ENCODE results near the gene DNMT1.

Gene DNMT1

DNA sequence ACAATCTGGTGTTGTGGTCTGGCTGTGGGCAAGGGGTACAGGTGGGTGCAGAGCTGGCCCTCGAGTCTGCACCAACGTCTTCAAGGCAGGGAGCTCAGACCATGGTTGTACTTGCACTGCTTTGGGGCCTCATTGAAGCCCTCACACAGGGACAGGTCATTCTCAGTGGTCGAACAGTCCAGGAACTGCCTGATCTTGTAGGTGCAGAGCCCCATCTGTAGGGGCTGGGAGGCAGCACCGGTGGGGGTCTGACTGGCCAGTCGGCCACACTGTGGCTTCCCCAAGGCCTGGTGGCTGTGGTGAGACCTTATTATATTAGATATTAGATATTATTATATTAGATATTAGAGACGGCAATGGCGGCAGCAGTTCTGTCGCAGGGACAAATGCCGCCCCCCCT lies 22.3 kb upstream of the DNMT1 start:
- no peak for DNase-seq (ENCODE audit: insufficient read length, low spot score)
- TF ChIP-seq, protein P1, sequence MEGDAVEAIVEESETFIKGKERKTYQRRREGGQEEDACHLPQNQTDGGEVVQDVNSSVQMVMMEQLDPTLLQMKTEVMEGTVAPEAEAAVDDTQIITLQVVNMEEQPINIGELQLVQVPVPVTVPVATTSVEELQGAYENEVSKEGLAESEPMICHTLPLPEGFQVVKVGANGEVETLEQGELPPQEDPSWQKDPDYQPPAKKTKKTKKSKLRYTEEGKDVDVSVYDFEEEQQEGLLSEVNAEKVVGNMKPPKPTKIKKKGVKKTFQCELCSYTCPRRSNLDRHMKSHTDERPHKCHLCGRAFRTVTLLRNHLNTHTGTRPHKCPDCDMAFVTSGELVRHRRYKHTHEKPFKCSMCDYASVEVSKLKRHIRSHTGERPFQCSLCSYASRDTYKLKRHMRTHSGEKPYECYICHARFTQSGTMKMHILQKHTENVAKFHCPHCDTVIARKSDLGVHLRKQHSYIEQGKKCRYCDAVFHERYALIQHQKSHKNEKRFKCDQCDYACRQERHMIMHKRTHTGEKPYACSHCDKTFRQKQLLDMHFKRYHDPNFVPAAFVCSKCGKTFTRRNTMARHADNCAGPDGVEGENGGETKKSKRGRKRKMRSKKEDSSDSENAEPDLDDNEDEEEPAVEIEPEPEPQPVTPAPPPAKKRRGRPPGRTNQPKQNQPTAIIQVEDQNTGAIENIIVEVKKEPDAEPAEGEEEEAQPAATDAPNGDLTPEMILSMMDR (IDR thresholded peaks at IDR 0.05; ENCODE audit: insufficient read depth, missing control alignments) = no peak
- FAIRE-seq = no peak

DNA sequence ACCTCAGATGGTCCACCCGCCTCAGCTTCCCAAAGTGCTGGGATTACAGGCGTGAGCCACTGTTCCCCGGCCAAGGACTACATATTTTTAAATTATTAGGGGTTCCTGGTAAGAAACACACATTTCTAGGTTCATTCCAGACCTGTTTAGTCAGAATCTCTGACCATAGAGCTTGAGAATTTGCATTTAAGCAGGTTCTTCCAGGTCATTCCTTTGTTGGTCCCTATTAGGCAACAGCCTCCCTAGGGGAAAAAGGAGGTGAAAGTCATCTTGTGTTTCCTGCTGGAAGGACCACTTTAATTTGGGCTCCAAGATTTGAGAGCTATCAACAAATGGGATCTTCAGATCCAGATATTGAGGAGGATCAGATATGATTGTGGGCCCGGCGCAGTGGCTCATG lies 20.0 kb upstream of the DNMT1 start:
- FAIRE-seq (no peak), DNase-seq (ENCODE audit: insufficient read length, low spot score) (no peak)
- TF ChIP-seq, protein P1 (IDR thresholded peaks at IDR 0.05; ENCODE audit: insufficient read depth, missing control alignments) = no peak

DNA sequence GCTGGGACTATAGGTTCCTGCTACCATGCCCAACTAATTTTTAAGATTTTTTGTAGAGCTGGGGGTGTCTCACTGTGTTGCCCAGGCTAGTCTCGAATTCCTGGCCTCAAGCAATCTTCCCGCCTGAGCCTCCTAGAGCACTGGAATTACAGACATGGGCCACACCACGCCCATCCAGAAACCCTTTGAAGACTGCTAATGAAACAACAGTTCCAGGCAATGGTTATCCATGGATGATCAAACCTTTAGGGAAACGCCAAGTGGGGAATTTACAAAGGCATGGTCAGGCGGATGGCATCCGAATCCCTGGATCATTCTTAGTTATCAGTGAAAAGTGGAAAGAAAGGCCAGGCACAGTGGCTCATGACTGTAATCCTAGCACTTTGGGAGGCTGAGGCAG lies 16.9 kb upstream of the DNMT1 start:
- no peak for FAIRE-seq
- no peak for DNase-seq (ENCODE audit: insufficient read length, low spot score)
- TF ChIP-seq, protein P1 (IDR thresholded peaks at IDR 0.05; ENCODE audit: insufficient read depth, missing control alignments) = no peak

DNA sequence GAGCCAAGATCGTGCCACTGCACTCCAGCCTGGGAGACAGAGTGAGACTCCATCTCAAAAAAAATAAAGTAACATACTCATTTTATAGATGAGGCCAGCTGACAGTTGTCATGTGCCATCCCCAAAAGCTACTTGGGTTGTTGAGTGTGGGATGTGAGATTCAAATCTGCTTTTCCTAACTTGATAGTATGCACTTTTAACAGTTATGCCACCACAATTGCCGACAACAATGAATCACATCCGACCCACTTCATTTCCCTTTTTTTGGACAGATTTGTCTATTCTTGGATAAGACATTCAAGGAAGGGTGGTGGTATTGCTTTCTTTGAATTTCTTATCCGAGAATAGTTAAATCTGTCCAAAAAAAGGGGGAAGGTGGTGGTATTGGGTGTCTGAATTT lies 16.3 kb upstream of the DNMT1 start:
- TF ChIP-seq, protein P1 (IDR thresholded peaks at IDR 0.05; ENCODE audit: insufficient read depth, missing control alignments) = no peak
- FAIRE-seq (no peak), DNase-seq (ENCODE audit: insufficient read length, low spot score) (no peak)

DNA sequence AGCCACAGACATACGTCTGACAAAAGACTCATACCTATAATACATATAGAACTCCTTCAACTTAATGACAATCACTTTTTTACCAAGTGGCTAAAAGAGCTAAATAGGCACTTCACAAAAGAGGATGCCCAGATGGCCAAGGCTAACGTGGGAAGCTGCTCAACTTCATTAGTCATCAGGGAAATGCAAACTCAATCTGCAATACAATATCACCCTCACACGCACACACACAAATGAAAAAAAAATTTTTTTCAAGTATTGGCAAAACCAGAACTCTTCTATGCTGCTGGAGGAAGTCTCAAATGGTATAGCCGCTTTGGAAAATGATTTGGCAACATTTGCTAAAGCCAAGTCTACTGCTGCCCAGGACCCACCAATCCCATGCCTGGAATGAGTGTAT lies 14.6 kb upstream of the DNMT1 start:
- DNase-seq (ENCODE audit: insufficient read length, low spot score) (no peak), FAIRE-seq (no peak)
- TF ChIP-seq, protein P1 (IDR thresholded peaks at IDR 0.05; ENCODE audit: insufficient read depth, missing control alignments) = no peak

DNA sequence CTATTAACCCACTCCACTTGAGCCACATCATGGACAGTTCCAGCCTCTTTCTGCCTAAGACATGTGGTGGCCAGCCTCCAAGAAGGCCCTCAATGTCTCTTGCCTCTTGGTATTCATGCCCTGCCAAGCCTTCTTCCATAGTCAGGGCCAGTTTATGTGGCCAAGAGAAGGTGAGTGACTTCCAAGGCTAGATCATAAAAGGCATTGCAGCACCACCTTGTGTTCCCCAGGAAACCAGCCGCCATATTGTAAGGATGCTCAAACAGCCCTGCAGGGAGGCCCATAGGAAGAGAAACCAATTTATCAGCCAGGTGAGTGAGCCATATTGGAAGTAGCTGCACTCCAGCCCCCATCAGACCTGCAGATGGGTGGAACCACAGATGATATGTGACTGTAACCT lies 12.3 kb upstream of the DNMT1 start:
- FAIRE-seq (no peak), DNase-seq (ENCODE audit: insufficient read length, low spot score) (no peak)
- TF ChIP-seq, protein P1 (IDR thresholded peaks at IDR 0.05; ENCODE audit: insufficient read depth, missing control alignments) = peak; percentile 3

DNA sequence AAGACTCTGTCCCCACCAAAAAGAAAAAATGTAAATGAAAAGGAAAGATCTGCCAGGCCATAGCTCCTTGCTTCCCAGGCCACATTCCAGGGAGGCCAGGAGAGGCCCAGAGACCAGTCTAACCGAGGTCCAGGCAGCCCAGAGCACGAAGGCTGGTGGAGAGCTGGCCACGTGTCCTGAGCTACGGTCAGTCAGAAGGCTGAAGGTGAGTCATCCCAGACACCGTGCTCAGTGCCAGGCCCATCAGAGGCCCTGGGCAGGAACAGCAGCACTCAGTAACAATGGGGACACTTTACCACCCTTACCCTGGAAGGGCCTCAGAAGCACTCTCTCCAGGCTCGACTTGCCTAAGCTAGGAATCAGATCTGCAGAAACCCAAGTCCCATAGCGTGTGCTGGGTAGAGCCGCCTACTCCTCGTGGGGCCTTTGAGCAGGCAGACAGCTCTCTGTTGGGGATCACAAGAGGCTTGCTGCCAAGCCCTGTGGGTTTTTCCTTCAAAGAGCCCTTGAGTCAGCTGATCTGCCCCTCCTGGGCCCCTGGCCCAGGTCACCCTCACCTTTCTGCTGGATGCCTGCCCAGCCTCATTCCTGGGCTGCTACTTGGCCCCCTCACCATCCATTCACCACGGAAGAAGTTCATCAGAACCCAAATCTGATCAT lies 11.6 kb upstream of the DNMT1 start:
- TF ChIP-seq, protein P1 (IDR thresholded peaks at IDR 0.05; ENCODE audit: insufficient read depth, missing control alignments) = no peak
- FAIRE-seq = no peak
- no peak for DNase-seq (ENCODE audit: insufficient read length, low spot score)

All from D721Med (cell line).